ENCODE data around the gene YWHAQ. TPM values are rescaled to one million over a fixed set of nuclear protein-coding genes. Genes with fewer than 3 reads are reported as not detected.

The YWHAQ gene
- total and polyA plus RNA-seq, 8 donors, result 70.1 to 170 (median 152) TPM

DNA sequence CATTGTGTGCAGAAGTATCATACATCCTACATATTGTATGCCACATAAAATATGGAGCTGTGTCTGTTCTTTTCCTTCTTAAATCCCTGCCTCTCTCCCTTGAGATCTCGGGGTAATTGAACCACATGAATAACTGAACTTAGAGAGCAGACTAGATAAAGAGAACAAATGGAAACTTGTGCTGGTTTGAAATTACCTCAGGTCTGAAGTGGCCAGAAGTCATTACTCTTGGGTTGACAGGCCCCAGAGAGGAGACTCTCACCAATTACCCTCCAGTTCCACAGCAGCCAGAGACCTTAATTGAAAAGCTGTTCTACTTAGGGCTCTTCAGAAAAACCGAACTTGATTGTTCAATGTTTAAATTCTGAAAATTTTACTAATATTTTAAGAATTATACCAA, 70.2 kb downstream of the YWHAQ start:
- no peak for DNase-seq
- FAIRE-seq, result no peak
- TF ChIP-seq, protein P1, sequence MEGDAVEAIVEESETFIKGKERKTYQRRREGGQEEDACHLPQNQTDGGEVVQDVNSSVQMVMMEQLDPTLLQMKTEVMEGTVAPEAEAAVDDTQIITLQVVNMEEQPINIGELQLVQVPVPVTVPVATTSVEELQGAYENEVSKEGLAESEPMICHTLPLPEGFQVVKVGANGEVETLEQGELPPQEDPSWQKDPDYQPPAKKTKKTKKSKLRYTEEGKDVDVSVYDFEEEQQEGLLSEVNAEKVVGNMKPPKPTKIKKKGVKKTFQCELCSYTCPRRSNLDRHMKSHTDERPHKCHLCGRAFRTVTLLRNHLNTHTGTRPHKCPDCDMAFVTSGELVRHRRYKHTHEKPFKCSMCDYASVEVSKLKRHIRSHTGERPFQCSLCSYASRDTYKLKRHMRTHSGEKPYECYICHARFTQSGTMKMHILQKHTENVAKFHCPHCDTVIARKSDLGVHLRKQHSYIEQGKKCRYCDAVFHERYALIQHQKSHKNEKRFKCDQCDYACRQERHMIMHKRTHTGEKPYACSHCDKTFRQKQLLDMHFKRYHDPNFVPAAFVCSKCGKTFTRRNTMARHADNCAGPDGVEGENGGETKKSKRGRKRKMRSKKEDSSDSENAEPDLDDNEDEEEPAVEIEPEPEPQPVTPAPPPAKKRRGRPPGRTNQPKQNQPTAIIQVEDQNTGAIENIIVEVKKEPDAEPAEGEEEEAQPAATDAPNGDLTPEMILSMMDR (IDR thresholded peaks at IDR 0.05), result no peak
- peaks cover 0 to 5% (median 5%) of the 10 kb centered on the region in 3 donors for H3K4me1 ChIP-seq
- no peaks in the 10 kb centered on the region for H3K36me3 ChIP-seq
- no peak for ATAC-seq
- H3K4me3 ChIP-seq, result no peak overlapping the region
- WGBS, 2 donors, result 55 to 58% methylated on average over 2 of the region's 2 CpGs
- intact Hi-C loops (cut with DNase I), result no loop called here
- no peaks in the 10 kb centered on the region for H3K9me3 ChIP-seq
- H3K27me3 ChIP-seq, result no peaks in the 10 kb centered on the region
- H3K27ac ChIP-seq, result no peak overlapping the region

DNA sequence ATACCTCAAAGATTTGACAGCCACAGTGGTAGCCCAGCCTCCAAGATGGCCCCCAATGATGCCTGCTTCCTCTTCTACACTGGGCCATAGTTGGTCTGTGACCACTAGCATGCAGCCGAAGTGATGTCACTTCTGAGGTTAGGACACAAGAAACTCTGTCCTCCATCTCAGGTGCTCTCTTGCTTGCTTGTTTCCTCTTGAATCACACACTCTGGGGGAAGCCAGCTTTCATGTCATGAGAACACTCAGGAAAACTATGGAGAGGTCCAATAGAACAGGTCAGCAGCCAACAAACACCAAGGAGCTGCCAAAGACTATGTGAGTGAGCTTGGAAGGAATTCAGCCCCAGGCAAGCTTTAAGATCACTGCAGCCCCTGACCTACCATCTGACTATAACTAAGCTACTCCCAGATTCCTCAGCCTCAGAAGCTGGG, 71.8 kb downstream of the YWHAQ start:
- no peak for FAIRE-seq
- H3K27ac ChIP-seq, result no peak overlapping the region

DNA sequence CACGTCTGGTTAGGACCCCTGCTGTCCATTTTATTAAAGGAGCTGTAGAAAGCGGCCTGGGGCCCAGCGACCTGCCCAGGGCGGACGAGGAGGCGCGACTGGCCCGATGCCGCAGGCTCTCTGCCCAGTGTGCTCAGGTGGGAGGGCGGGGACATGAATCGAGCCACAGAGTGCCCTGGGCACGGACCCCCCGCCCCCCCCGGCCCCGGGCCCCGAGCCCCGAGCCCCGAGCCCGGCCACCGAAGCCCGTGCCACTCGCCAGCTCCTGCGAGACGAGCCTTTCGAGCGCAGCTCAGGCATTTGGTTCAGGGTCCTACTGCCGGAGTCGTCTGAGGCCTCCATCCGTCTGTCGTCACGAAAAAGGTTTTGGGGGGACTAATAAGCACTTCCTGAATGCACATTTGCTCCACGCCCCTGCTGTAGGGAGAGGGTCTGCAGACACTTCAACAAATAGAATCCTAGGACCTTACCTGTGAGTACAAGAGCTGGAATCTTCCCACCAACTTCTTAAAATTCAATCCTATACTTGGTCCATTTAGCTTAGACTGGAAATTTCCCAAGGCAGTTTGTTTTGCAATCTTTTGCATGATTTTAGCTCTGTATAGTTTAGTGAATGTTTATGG, 74.6 kb downstream of the YWHAQ start:
- FAIRE-seq, result no peak

More for the DNA sequence above, 71.8 kb downstream of the YWHAQ start:
- Histone ChIP-seq H3K4me3 (no peak overlapping the region), H3K36me3 (no peaks in the 10 kb centered on the region), H3K27me3 (no peaks in the 10 kb centered on the region), H3K4me1 (peaks cover 8 to 12% (median 8%) of the 10 kb centered on the region in 3 donors), H3K9me3 (no peaks in the 10 kb centered on the region)
- DNase-seq, result no peak
- 91 to 92% methylated on average over 1 of the region's 1 CpG for WGBS, 2 donors
- TF ChIP-seq, protein P1 (IDR thresholded peaks at IDR 0.05), result no peak
- ATAC-seq, result no peak
- intact Hi-C loops (cut with DNase I), result no loop called here

DNA sequence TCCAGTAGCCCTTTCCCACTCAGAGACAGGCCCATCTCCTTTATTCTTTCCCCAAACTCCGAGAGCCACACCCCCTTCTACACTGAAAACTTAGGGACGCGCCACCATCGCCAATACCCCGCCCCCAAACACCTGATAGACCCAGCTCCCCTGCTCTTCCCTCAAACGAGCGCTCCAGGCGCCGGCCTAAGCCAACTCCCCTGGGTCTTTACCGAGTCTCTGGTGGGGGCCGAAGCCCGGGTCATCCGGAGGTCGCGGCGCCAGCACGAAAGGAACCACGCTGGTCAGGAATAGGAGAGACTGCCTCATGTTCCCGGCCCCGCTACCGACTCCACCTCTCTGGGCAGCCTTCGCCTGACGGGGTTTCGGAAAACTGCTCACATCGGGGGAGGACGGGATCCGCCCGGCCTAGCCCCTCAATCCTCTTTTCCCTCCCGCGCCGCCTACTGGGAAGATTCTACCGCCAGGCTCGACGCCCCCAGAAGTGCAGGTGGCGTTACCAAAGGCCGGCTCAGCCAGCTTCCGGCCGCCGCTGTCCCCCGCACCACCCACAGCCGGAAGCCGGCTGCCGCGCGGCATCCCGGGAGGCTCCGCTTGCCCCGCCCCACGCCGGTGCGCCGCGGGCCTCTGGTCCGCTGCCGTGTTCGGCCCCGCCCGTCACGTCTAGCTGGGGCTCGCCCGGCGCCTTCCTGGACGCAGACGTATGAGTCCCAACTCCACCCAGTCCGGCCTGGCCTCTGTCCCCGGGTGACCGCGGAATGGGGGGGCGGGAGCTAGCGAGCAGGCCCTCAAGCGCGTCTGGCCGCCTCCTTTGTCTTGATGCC, 75.3 kb downstream of the YWHAQ start, which contains the start of gene ADAM17:
Gene ADAM17, minus strand, starts transcription at position 534 of the 824 bp plus-strand sequence. Its CDS starts 225 bp downstream, at position 309.
- Histone ChIP-seq H3K4me1 (peaks cover 26 to 28% (median 27%) of the 10 kb centered on the region in 3 donors), H3K9me3 (no peaks in the 10 kb centered on the region), H3K27ac (peak within 1 kb of the TSS; percentile 93 to 99 (median 95)), H3K36me3 (no peaks in the 10 kb centered on the region), H3K4me3 (peak within 1 kb of the TSS; percentile 58 to 88 (median 81)), H3K27me3 (no peaks in the 10 kb centered on the region)
- peak; percentile 95 to 98 (median 96) for DNase-seq
- intact Hi-C loops (cut with DNase I), result no loop called here
- 0 to 1% methylated on average over 60 to 73 of the region's 73 CpGs for WGBS, 2 donors
- ATAC-seq, result peak; percentile 93 to 98 (median 96)
- TF ChIP-seq, protein P1 (IDR thresholded peaks at IDR 0.05), result peak in 1 of 4 donors; percentile 42
- FAIRE-seq, result no peak

More for the DNA sequence above, 74.6 kb downstream of the YWHAQ start:
- DNase-seq (no peak), ATAC-seq (peak; percentile 71 to 75 (median 73))
- intact Hi-C loops (cut with DNase I), result no loop called here
- Histone ChIP-seq H3K9me3 (no peaks in the 10 kb centered on the region), H3K4me1 (peaks cover 26 to 28% (median 27%) of the 10 kb centered on the region in 3 donors), H3K36me3 (no peaks in the 10 kb centered on the region), H3K27me3 (no peaks in the 10 kb centered on the region), H3K4me3 (peak overlapping the region; percentile 58 to 88 (median 81)), H3K27ac (peak overlapping the region; percentile 93 to 99 (median 95))
- 0 to 1% methylated on average over 21 to 32 of the region's 32 CpGs for WGBS, 2 donors
- TF ChIP-seq, protein P1 (IDR thresholded peaks at IDR 0.05), result no peak

Data from pancreas (tissue), 10 donors.